Measurements from ENCODE around the gene MTUS2. TPM values are rescaled to one million over a fixed set of nuclear protein-coding genes. Genes with fewer than 3 reads are reported as not detected.

The MTUS2 gene
- total and polyA plus RNA-seq, 5 donors from 2014 or later, result 0.02 to 0.03 (median 0.03) TPM; not detected in 2

GRCh38 chr13:29530901-29531300 lies 710.8 kb downstream of the MTUS2 start:
- H3K27ac ChIP-seq (ENCODE audit: insufficient read depth, low read length, poor library complexity, severe bottlenecking), result no peak overlapping the region
- DNase-seq (no peak), ATAC-seq (ENCODE audit: low read depth in 2 of 2) (no peak)
- peaks cover 60% of the 10 kb centered on the region for H3K36me3 Mint-ChIP-seq
- H3K27me3 Mint-ChIP-seq, result no peaks in the 10 kb centered on the region
- H3K27me3 ChIP-seq (ENCODE audit: control insufficient read depth, insufficient read depth, low read length), result no peaks in the 10 kb centered on the region
- peaks cover 0 to 1% (median 0%) of the 10 kb centered on the region in 4 donors for H3K4me1 Mint-ChIP-seq
- H3K9me3 ChIP-seq (ENCODE audit: control insufficient read depth in 2 of 2, low read length in 2 of 2), result no peaks in the 10 kb centered on the region
- no peaks in the 10 kb centered on the region for H3K4me1 ChIP-seq (ENCODE audit: control insufficient read depth, insufficient read depth, low read length, poor library complexity, severe bottlenecking)
- H3K4me3 Mint-ChIP-seq, result no peak overlapping the region
- no peak overlapping the region for H3K4me3 ChIP-seq (ENCODE audit: low read depth, low read length)
- peaks cover 73% of the 10 kb centered on the region for H3K36me3 ChIP-seq (ENCODE audit: control insufficient read depth, insufficient read depth, low read length)
- peaks cover 0 to 1% (median 0%) of the 10 kb centered on the region in 7 donors for H3K9me3 Mint-ChIP-seq
- H3K27ac Mint-ChIP-seq, result no peak overlapping the region

DNA sequence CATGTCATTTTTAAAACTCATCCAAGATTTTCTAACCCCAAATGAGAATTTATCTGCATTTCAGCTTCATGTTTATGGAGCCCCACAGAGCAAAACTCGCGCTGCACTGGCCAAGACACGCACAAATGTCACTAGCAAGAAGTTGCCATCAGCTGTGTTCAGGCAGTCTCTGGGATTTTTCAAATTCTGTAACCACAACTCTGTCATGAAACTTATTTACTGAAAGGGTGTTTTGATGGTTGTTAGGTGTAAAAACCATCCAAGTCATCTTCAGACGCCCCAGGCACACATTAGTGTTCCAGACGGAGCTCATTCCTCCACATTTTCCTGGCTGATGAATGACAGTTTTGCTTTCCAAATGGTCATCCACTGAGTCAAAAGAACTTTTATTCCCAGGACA lies 712.0 kb downstream of the MTUS2 start:
- peaks cover 58% of the 10 kb centered on the region for H3K36me3 Mint-ChIP-seq
- DNase-seq (no peak), ATAC-seq (ENCODE audit: low read depth in 2 of 2) (no peak)
- no peak overlapping the region for H3K4me3 ChIP-seq (ENCODE audit: low read depth, low read length)
- H3K4me1 ChIP-seq (ENCODE audit: control insufficient read depth, insufficient read depth, low read length, poor library complexity, severe bottlenecking), result no peaks in the 10 kb centered on the region
- no peaks in the 10 kb centered on the region for H3K27me3 Mint-ChIP-seq
- H3K9me3 Mint-ChIP-seq, result peaks cover 0 to 1% (median 0%) of the 10 kb centered on the region in 7 donors
- H3K9me3 ChIP-seq (ENCODE audit: control insufficient read depth in 2 of 2, low read length in 2 of 2), result no peaks in the 10 kb centered on the region
- peaks cover 70% of the 10 kb centered on the region for H3K36me3 ChIP-seq (ENCODE audit: control insufficient read depth, insufficient read depth, low read length)
- H3K4me3 Mint-ChIP-seq, result no peak overlapping the region
- no peaks in the 10 kb centered on the region for H3K4me1 Mint-ChIP-seq
- no peak overlapping the region for H3K27ac ChIP-seq (ENCODE audit: insufficient read depth, low read length, poor library complexity, severe bottlenecking)
- no peaks in the 10 kb centered on the region for H3K27me3 ChIP-seq (ENCODE audit: control insufficient read depth, insufficient read depth, low read length)
- H3K27ac Mint-ChIP-seq, result peak overlapping the region in 1 of 3 donors; percentile 37

- ATAC-seq (ENCODE audit: low read depth in 2 of 2), result no peak
- peaks cover 71% of the 10 kb centered on the region for H3K36me3 ChIP-seq (ENCODE audit: control insufficient read depth, insufficient read depth, low read length)
Measured at GRCh38 chr13:29532821-29533220, 712.7 kb downstream of the MTUS2 start.

GRCh38 chr13:29534083-29534482 lies 713.9 kb downstream of the MTUS2 start:
- no peak overlapping the region for H3K4me3 Mint-ChIP-seq
- DNase-seq, result no peak

More at GRCh38 chr13:29532821-29533220, 712.7 kb downstream of the MTUS2 start:
- Histone ChIP-seq H3K27me3 (ENCODE audit: control insufficient read depth, insufficient read depth, low read length) (no peaks in the 10 kb centered on the region), H3K4me1 (ENCODE audit: control insufficient read depth, insufficient read depth, low read length, poor library complexity, severe bottlenecking) (no peaks in the 10 kb centered on the region), H3K4me3 (ENCODE audit: low read depth, low read length) (no peak overlapping the region), H3K9me3 (ENCODE audit: control insufficient read depth in 2 of 2, low read length in 2 of 2) (no peaks in the 10 kb centered on the region), H3K27ac (ENCODE audit: insufficient read depth, low read length, poor library complexity, severe bottlenecking) (no peak overlapping the region)
- peak overlapping the region in 1 of 3 donors; percentile 15 for H3K27ac Mint-ChIP-seq
- H3K4me1 Mint-ChIP-seq, result peaks cover 0 to 2% (median 0%) of the 10 kb centered on the region in 4 donors
- H3K27me3 Mint-ChIP-seq, result no peaks in the 10 kb centered on the region
- DNase-seq, result no peak
- H3K4me3 Mint-ChIP-seq, result no peak overlapping the region
- H3K9me3 Mint-ChIP-seq, result peaks cover 0 to 1% (median 0%) of the 10 kb centered on the region in 7 donors
- H3K36me3 Mint-ChIP-seq, result peaks cover 51% of the 10 kb centered on the region

GRCh38 chr13:29535663-29536655 lies 715.8 kb downstream of the MTUS2 start:
- peaks cover 29% of the 10 kb centered on the region for H3K36me3 Mint-ChIP-seq
- ATAC-seq (ENCODE audit: low read depth in 2 of 2) (no peak), DNase-seq (no peak)
- H3K4me3 Mint-ChIP-seq, result no peak overlapping the region
- H3K9me3 ChIP-seq (ENCODE audit: control insufficient read depth in 2 of 2, low read length in 2 of 2), result no peaks in the 10 kb centered on the region
- peaks cover 41% of the 10 kb centered on the region for H3K36me3 ChIP-seq (ENCODE audit: control insufficient read depth, insufficient read depth, low read length)
- peaks cover 0 to 16% (median 5%) of the 10 kb centered on the region in 4 donors for H3K4me1 Mint-ChIP-seq
- peak overlapping the region in 1 of 3 donors; percentile 51 for H3K27ac Mint-ChIP-seq
- no peaks in the 10 kb centered on the region for H3K27me3 Mint-ChIP-seq
- peaks cover 5% of the 10 kb centered on the region for H3K4me1 ChIP-seq (ENCODE audit: control insufficient read depth, insufficient read depth, low read length, poor library complexity, severe bottlenecking)
- no peak overlapping the region for H3K4me3 ChIP-seq (ENCODE audit: low read depth, low read length)
- no peaks in the 10 kb centered on the region for H3K9me3 Mint-ChIP-seq
- H3K27me3 ChIP-seq (ENCODE audit: control insufficient read depth, insufficient read depth, low read length), result no peaks in the 10 kb centered on the region
- no peak overlapping the region for H3K27ac ChIP-seq (ENCODE audit: insufficient read depth, low read length, poor library complexity, severe bottlenecking)

More at GRCh38 chr13:29534083-29534482, 713.9 kb downstream of the MTUS2 start:
- no peak overlapping the region for H3K4me3 ChIP-seq (ENCODE audit: low read depth, low read length)
- H3K4me1 Mint-ChIP-seq, result peaks cover 0 to 10% (median 0%) of the 10 kb centered on the region in 4 donors
- H3K27me3 ChIP-seq (ENCODE audit: control insufficient read depth, insufficient read depth, low read length), result no peaks in the 10 kb centered on the region
- peaks cover 0 to under 1% (median 0%) of the 10 kb centered on the region in 7 donors for H3K9me3 Mint-ChIP-seq
- peaks cover 43% of the 10 kb centered on the region for H3K36me3 Mint-ChIP-seq
- ATAC-seq (ENCODE audit: low read depth in 2 of 2), result no peak
- peaks cover 5% of the 10 kb centered on the region for H3K4me1 ChIP-seq (ENCODE audit: control insufficient read depth, insufficient read depth, low read length, poor library complexity, severe bottlenecking)
- peak overlapping the region in 1 of 3 donors; percentile 15 for H3K27ac Mint-ChIP-seq
- H3K36me3 ChIP-seq (ENCODE audit: control insufficient read depth, insufficient read depth, low read length), result peaks cover 59% of the 10 kb centered on the region
- no peaks in the 10 kb centered on the region for H3K27me3 Mint-ChIP-seq
- H3K9me3 ChIP-seq (ENCODE audit: control insufficient read depth in 2 of 2, low read length in 2 of 2), result no peaks in the 10 kb centered on the region
- H3K27ac ChIP-seq (ENCODE audit: insufficient read depth, low read length, poor library complexity, severe bottlenecking), result no peak overlapping the region

GRCh38 chr13:29536853-29537252 lies 716.7 kb downstream of the MTUS2 start:
- DNase-seq (no peak), ATAC-seq (ENCODE audit: low read depth in 2 of 2) (no peak)
- Histone ChIP-seq H3K4me1 (ENCODE audit: control insufficient read depth, insufficient read depth, low read length, poor library complexity, severe bottlenecking) (peaks cover 5% of the 10 kb centered on the region), H3K27ac (ENCODE audit: insufficient read depth, low read length, poor library complexity, severe bottlenecking) (no peak overlapping the region), H3K4me3 (ENCODE audit: low read depth, low read length) (no peak overlapping the region), H3K9me3 (ENCODE audit: control insufficient read depth in 2 of 2, low read length in 2 of 2) (no peaks in the 10 kb centered on the region), H3K36me3 (ENCODE audit: control insufficient read depth, insufficient read depth, low read length) (peaks cover 36% of the 10 kb centered on the region), H3K27me3 (ENCODE audit: control insufficient read depth, insufficient read depth, low read length) (no peaks in the 10 kb centered on the region)
- H3K9me3 Mint-ChIP-seq, result no peaks in the 10 kb centered on the region
- no peaks in the 10 kb centered on the region for H3K27me3 Mint-ChIP-seq
- no peak overlapping the region for H3K27ac Mint-ChIP-seq
- H3K4me3 Mint-ChIP-seq, result no peak overlapping the region
- H3K36me3 Mint-ChIP-seq, result peaks cover 35% of the 10 kb centered on the region
- peaks cover 0 to 23% (median 10%) of the 10 kb centered on the region in 4 donors for H3K4me1 Mint-ChIP-seq

DNA sequence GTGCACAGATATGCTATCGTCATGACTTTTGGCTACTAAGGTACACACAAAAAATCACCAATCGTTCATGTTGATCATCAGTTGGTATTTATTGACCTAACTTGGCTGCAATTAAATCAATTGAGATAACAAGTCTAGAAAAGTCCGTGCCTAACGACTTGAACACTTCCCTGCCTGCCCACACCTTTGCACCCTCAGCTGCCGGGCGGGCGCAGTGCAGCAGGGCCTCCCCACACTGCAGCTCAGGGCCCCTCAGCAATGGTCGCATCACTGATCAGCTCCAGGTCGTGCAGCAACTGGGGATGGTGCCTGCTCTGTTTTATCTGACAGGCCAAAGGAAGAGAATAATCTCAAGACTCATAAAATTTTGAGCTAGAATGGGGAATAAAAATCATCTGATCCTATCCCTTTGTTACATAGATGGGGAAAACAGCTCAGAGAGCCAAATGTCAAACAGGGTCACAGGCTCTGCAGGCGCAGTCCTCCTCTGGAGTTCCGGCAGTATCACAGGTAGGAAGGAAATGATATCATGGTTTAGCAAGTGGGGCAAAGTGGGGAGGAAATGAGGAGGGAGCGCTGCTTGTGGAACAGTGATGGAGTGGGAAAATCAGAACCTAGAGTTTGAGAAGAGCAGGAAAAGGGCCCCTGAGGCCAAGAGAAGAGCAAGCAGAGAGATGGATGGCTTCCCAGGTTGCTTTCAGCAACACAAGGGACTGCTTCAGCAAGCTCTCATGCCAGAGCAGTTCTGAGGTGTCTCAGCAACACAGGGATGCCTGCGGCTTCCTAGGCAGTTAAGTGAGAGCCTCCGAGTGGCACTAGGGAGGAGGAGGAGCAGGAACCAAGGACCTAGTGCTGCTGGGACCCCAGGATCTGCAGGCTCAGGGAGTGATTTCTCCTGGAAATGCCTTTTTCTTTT lies 717.9 kb downstream of the MTUS2 start:
- H3K36me3 ChIP-seq (ENCODE audit: control insufficient read depth, insufficient read depth, low read length), result peaks cover 24% of the 10 kb centered on the region

More for the DNA sequence above, 717.9 kb downstream of the MTUS2 start:
- Histone ChIP-seq H3K27ac (ENCODE audit: insufficient read depth, low read length, poor library complexity, severe bottlenecking) (no peak overlapping the region), H3K4me1 (ENCODE audit: control insufficient read depth, insufficient read depth, low read length, poor library complexity, severe bottlenecking) (peaks cover 5% of the 10 kb centered on the region), H3K9me3 (ENCODE audit: control insufficient read depth in 2 of 2, low read length in 2 of 2) (no peaks in the 10 kb centered on the region), H3K4me3 (ENCODE audit: low read depth, low read length) (no peak overlapping the region), H3K27me3 (ENCODE audit: control insufficient read depth, insufficient read depth, low read length) (no peaks in the 10 kb centered on the region)
- H3K27ac Mint-ChIP-seq, result peak overlapping the region; percentile 8 to 63 (median 33)
- H3K9me3 Mint-ChIP-seq, result no peaks in the 10 kb centered on the region
- no peak for DNase-seq
- ATAC-seq (ENCODE audit: low read depth in 2 of 2), result no peak
- peaks cover 24% of the 10 kb centered on the region for H3K36me3 Mint-ChIP-seq
- H3K4me1 Mint-ChIP-seq, result peaks cover 0 to 28% (median 11%) of the 10 kb centered on the region in 4 donors
- no peak overlapping the region for H3K4me3 Mint-ChIP-seq
- H3K27me3 Mint-ChIP-seq, result no peaks in the 10 kb centered on the region
